Activated CD4-positive, CD25-positive, alpha-beta regulatory T cell treated with anti-CD3 and anti-CD28 coated beads, Interleukin-2, amount 50 U/mL, for 24 hours (primary cell): ENCODE measurements around the gene UBTD1.
A peak's percentile ranks its signal among the peaks of the same experiment; 100 is the strongest.
"Not testable (repeated sequence)": the region's sequence is repeated elsewhere in the genome, so short reads cannot be mapped to it uniquely, and the experiment has no call there.

Experiments
- ATAC-seq, 2 donors: fragments of 150-1000 bp; cut with Tn5 transposase; one replicate each; pipeline ENCODE4 v1.10.0; 2021; ENCODE audit warnings: mild to moderate bottlenecking in 1 of 2, moderate library complexity in 1 of 2

UBTD1 gene

DNA sequence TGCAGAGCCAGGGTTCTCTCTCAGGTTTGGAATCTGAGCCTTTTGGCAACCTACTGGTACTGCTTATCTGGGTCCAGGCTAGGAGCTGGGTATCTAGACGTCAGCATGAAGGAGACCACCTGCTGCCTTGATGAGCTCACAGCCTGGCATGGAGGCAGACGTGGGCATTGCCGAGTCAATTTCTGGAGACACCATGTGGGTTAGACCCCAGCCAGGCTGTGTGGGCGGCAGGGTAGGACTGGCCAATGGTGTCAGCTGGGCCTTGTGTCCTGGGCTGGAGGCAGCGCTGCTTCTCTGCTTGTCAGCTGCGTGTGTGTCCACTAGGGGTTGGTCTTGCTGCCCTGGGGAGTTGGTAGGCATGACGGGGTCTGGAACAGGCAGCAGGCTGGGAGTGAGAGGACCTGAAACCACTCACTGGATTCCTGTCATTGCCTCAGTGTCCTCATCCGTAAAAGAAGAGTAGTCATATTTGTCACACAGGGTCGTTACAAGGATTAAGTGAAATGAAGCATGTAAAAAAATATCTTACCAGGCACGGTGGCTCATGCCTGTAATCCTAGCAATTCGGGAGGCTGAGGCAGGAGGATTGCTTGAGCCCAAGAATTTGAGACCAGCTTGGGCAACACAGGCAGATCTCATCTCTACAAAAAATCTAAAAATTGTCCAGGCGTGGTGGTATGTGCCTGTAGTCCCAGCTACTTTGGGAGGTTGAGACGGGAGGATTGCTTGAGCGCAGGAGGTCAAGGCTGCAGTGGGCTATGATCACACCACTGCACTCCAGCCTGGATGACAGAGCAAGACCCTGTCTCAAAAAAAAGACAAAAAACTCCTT lies 42.2 kb downstream of the UBTD1 start:
- no peak for ATAC-seq

DNA sequence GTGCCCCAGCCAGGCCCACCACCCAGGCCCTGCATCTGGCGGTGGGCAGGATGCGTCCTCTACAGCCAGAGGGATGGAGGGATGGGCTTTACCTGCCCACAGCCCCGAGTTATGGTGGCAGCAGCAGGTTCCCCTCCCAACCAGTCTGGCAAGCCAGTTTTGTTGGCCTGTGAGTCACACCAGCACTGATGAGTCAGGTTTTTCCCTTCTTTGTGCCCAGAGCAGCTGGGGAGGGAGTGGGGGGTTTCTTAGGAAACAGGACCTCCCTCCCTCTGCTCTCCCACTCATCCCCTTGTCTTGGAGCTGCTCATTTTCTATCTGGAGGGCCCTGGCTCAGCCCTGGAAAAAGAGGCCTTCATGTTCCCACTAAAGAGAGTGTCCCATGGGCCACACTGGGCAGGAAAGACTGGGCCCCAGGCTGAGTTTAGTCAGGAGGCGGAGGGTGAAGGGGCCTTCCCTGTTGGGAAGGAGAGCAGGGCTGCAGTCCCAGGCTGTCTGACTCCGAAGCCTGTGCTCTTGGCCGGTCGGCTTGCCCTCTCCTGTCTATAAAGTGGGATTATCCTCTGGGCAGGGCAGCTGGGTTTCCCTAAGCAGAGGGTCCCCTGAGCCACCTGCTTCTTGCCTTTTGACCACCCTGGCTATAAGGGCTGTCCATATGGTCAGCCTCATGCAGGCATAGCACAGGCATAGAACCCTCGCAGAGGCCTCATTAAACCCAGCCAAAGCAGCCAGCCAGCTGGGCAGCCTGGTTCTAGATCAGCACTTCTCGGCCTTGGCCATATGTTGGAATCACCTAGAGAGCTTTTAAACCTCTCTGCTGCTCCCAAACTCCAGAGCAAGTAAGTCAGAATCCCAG lies 43.7 kb downstream of the UBTD1 start:
- peak; percentile 50 to 61 for ATAC-seq

DNA sequence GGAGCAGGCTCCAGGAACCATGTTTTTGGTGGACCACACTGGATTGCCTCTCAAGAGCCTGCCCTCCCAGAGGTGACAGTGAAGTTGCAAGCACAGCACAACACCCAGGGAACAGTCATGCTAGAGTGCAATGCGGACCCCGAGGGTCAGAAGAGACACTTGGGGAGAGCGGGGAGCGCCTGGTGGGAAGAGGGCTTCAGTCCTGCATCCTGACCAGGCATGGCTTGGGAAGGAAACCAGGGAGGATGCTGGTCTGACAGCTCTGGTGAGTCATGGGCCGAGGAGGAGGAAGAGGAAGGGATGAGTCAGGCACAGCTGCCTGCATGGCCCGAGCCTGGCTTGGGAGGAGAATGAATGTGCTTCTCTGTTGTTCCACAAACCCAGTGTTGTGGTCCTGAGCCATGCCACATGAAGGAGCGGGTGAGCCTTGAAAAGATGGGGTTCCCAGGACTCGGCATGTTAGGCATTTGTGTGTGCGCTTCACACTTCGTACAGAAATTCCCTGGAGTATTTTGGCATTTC lies 44.4 kb downstream of the UBTD1 start:
- ATAC-seq = peak; percentile 83 to 87

DNA sequence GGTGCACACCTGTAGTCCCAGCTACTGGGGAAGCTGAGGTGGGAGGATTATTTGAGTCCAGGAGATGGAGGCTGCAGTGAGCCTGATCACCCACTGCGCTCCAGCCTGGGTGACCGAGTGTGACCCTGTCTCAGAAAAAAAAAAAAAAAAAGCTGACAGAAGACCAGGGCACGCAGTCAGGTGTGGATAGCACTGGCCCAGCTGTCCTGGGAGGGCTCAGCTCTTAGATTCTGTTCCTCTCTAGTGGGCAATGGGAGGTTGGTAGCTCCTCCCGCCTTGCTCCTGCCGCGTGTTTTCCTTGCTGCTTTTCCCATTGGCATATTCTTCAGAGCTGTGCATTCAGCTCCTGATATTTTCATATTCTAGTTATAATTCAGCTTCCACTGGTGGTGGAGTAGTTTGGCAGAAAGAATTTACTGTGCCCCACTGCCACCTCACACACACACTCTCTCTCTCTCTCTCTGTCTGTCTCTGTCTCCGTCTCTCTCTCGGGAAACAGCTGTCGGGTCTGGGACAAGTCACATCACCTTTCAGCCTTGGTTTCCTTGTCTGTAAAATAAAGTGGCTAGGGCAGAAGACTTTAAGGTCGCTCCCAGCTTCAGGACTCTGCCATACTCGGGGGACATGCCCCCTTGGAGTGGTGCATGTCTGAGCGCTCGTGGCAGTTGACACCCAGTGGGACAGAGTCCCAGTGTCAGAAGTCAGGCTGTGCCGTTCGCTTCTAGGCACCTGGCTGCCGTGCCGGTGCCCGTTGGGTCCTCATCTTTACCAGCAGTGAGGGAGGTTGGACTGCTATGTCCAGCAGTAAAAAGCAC lies 47.9 kb downstream of the UBTD1 start:
- no peak for ATAC-seq

DNA sequence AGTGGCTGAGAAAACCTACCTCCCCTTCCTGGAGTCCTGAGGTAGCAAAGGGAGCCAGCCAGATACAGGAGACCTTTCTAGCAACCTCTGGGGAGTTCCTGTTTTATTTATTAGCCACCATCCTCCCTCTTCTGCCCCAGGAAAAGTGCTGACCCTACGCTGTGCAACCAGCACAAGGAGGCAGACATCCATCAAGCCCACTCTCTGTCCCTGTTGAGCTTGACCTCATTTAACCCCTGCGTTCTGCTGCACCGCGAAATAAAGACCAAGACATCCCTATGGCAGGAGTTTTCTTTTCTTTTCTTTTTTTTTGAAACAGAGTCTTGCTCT lies 48.5 kb downstream of the UBTD1 start:
- no peak for ATAC-seq

DNA sequence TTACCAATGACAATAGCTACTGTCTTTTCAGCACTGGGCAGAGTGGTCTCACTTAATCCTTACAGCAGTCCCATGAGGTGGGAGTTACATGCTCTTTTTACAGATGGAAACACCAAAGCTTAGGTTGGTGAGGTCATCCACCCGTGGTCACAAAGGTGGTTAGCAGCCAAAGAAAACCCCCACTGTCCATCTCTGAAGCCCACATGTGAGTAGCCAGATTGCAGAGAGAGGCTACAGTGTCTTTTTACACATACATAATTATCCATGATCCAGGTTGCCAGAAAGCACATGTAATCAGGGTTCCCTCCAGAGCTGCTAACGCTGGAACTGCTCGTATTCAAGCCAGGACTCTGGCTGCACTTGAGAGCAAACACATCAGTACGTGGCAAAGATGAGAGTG lies 49.2 kb downstream of the UBTD1 start:
- ATAC-seq = no peak

DNA sequence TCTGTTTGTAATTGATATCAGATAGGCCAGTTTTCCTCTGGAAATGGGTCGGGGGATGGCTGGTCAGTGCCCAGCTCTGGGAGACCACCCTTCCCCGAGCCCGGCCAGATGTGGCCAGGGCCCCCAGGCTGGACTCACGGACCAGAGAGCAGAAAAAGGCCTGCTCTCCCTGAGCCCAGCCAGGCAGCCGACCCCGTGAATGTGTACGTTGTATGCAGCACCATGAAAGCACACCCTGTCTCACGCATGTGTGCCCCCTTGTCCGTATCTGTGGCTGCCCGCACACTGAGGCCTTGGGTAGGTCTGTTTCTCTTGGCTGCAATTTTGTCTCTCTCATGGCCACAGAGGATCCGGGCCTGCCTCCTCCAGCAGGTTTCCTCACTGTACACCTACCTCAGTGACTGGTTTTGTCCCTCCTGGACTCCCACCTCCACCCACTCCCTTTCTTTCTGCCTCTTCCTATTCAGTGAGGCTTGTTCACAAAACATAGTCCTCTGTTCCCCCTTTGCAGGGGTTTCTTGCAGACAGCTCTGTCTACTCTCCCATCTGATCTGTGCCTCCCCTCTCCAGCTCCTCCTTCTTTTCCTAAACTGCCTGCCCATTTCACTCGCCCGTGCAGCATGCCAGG lies 50.2 kb downstream of the UBTD1 start:
- no peak for ATAC-seq

DNA sequence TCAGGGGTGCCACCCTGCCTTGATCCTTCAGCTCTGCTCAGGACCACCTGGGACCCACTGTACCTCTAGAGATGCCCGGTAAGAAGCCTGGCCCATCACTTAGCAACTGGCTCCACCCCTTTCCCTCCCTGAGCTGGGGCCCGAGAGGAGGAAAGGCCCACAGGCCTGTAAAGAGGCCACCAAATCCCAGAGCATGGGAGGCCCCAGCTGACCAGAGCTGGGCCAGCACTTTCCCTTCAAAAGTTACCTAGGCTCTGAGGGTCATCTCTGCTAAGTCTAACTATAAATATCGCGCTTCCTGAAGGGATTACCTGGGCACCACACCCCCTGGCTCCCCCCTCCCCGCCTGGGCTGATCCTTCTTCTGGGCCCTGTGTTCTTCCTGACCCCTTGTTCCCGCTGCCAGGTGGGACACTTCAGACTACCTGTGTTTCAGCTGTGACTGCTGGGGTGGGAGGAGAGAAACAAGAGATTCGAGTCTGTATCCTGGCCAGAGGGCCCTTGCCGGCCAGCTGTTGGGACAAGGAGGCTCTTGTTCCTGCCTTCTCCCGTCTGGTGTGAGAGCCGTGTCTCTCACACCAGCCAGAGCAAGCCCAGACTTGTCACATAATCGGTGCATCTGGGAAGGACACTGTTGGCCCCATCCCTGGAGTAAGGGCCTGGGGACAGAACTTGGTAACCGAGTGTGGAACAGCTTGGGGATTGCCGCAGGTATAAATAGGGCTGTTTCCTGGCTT lies 51.0 kb downstream of the UBTD1 start:
- no peak for ATAC-seq

DNA sequence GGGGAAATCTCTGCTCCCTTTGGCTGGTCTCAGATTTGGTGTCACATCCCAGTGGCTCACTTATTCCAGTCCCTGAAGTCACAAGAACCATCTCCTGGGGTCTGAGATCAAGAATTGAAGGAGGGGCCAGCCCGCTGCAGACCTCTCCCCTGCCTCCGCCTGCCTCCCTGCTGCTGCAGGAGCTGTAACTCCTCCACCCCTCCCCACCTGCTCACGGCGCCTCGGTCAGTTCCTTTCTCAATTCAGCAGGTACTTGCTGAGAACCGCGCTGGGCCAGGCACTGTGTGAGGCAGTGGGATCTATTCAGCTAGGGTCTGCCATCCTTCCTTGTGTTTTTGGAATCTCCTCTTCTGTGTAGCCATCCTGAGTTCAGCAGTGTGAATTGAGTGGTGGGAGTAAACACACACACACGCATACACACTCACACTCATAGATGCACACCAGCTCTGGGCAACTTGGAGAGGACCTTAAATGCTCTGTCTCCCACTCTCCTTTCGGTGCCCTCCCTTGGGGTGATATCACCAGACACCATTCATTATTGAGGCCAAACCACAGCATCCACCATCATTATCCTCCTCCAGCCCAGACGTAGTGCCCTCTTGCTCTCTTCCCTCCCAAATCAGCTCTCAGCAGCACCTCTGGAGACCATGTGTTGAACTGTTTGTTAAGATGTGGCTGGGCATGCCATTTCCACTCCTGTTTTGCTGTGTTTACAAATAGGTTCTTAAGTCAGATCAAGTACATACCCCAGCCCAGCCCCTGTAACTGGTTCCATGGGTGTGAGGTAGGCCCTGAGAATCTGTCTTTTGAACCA lies 51.8 kb downstream of the UBTD1 start:
- no peak for ATAC-seq

DNA sequence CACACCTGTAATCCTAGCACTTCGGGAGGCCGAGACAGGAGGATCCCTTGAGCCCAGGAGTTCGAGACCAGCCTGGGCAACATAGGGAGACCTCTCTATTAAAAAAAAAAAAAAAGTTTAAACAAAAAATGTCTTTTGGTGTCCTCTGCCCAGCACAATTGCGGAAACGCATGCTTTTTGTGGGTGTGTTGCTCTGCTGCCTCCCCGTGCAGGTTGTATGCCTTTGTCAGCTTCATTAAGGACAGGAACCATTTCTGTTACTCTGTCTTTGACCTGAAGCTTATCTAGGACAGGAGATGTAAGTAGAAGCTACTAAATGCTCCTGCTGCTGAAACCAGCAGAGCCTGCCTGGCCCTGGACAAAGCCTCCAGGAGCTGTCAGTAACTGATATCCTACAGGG lies 52.5 kb downstream of the UBTD1 start:
- ATAC-seq = no peak

DNA sequence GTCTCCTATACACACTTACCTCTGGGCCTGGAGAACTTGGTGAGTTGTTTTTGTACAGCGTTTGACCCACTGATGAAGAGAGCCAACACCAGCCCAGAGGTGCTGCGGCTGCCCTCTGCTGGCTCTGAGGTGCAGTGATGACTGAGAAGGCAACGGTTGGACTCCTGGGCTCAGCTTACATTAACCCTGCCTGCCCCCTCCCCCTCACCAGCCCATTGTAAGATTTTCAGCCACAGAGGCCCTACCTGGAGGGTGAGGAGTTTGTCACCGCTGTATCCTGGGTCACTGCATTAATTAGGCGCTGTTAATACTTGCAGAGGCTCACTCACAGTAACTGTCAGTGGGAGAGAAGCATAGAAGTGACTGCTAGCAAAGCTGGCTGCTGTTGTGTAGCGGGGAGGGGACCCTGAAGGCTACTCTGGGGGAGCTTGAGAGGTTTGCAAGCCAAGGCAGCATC lies 54.9 kb downstream of the UBTD1 start:
- ATAC-seq = peak; percentile 91 to 98

DNA sequence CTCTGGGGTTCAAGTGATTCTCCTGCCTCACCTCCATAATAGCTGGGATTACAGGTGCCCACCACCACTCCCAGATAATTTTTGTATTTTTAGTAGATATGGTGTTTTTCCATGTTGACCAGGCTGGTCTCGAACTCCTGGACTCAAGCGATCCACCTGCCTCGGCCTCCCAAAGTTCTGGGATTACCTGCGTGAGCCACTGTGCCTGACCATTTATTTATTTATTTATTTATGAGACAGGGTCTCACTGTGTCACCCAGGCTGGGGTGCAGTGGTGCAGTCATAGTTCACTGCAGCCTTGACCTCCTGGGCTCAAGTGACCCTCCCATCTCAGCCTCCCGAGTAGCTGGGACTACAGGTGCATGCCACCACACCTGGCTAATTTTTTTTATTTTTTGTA lies 55.6 kb downstream of the UBTD1 start:
- ATAC-seq = not testable (repeated sequence)

DNA sequence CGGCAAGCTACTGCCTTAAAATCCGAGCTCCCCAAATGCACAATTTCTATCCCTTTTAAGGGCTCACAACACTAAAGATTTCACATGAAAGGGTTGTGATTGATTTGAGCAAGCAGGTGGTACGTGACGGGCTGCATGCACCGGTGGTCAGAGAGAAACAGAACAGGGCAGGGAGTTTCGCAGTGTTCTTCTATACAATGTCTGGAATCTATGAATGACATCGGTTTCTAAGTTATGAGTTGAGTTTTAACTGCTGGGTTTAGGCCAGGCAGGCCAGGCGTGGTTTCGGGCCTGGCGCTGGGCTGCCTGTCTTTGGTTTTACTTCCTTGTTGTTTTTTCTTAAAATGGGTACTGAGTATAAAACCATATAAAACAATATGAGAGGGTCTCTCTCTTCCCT lies 56.8 kb downstream of the UBTD1 start:
- not testable (repeated sequence) for ATAC-seq

DNA sequence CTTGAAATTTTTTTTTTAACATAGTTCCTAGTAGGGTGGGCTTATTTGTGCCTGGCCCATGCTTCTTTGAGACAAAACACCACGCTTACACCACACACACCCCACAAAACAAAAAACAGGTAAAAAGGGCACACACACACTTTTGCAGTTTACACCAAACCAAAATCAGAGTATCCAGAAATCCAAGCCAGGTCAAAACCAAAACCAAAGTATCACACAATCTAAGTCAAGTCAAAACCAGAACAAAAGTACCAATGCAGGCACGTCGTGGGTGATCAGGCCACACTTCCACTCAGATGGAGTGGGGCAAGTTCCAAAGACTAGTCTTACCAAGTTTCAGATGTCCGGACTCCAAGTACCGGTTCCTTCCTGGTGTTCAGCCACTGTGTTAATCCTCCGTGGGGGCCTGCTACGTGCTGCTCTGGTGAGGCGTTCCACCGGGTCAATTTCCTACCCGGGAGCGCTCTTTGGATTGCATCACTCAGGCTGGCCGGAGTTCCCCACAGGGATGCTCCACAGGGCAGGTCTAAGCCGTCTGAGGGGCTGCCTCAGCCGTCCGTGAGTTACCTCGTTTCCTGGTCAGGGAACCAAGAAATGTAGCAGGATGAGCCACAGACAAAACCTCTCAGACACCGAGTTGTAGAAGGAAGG lies 62.1 kb downstream of the UBTD1 start:
- ATAC-seq = not testable (repeated sequence)

DNA sequence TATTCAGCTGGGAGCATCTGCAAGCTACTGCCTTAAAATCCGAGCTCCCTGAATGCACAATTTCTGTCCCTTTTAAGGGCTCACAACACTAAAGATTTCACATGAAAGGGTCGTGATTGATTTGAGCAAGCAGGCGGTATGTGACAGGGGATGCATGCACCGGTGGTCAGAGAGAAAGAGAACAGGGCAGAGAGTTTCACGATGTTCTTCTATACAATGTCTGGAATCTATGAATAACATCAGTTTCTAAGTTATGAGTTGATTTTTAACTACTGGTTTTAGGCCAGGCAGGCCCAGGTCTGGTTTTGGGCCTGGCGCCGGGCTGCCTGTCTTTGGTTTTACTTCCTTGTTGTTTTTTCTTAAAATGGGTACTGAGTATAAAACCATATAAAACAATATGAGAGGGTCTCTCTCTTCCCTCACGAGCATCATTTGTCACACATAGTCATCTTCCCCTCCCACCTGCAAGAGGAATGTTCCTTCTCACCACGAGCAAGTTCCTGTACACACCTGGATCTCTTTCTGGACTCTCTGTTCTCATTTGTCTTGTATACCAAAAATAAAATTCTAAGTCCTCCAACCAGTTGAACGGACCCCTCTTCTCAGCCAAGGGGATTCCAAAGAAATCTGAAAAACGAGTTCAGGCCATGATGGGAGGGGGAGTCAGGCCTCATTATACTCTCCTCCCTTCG lies 62.8 kb downstream of the UBTD1 start:
- ATAC-seq = not testable (repeated sequence)

DNA sequence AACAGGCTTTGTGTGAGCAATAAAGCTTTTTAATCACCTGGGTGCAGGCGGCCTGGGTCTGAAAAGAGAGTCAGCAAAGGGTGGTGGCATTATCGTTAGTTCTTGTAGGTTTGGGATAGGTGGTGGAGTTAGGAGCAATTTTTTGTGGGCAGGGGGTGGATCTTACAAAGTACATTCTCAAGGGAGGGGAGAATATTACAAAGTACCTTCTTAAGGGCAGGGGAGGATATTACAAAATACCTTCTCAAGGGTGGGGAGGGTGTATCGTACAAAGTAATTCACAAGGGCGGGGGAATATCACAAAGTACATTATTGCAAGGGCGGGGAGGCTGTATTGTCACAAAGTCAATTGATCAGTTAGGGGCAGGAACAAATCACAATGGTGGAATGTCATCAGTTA lies 63.6 kb downstream of the UBTD1 start:
- ATAC-seq = not testable (repeated sequence)

DNA sequence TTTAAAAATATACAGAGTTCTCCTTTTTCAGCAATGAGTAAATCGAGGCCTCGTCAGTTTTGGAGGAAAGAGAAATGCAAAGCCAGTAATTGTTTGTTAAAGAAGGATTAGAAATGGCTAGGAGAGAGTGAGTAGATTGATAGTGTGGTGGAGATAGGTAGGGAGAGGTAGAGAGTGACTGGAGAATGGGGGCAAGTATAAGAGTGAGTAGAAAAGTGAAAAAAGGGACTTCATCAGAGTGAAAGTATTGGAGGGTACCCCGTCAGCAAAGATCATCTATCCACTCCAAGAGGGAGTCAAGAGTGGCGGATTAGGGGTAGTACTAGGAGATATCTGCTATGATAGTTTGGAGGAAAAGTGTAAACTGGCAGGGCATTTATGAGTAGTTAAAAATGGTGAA lies 64.6 kb downstream of the UBTD1 start:
- no peak for ATAC-seq

DNA sequence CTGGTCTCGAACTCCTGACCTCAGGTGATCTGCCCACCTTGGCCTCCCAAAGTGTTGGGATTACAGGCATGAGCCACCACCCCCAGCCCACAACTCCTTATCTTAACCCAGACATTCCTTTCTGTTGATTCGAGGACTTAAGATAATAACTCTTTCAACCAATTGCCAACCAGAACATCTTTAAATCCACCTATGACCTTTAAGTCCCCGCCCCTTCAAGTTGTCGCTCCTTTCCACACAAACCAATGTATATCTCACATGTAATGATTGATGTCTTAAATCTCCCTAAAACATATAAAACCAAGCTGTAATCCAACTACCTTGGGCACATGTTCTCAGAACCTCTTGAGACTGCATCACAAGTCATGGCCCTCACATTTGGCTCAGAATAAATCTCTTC lies 66.1 kb downstream of the UBTD1 start:
- no peak for ATAC-seq

DNA sequence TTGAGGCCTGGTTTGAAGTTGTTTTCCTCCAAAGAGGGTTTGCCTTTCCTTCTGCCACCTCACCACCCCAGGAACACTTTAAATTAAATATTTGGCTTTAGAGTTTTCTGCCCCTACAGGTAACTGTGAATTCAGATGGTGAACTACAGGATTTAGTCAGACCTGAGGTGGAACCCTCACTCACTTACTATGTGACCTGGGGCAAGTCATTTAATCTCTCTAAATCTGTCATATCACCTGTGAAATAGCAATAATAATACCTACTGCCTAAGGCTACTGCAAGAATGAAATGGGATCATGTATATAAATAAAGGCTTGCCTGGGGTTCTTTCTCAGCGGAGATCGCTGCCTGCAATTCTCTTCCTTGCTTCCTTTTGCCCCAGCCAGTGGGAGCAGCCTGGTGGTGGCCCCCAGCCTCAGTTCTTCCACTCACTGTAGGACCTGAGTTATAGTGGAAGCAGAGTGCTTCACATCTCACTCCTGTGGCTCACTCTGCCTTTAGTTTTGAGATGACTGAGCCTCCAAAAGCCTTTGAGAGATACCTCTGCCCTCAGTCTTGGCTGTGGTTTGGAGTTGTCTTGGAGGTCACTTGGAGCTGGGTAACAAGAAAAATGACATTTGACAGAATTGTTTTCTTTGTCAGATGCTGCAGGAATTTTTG lies 67.7 kb downstream of the UBTD1 start:
- ATAC-seq = peak in 1 of 2 donors; percentile 59
